H9 (cell line): ENCODE measurements around the gene HAUS6. TPM values are rescaled to one million over a fixed set of nuclear protein-coding genes. Genes with fewer than 3 reads are reported as not detected.

Experiments
- DNase-seq: peaks from one replicate; pipeline ENCODE4 v3.0.0-alpha.2; 2017
- H2AFZ ChIP-seq: one replicate; pipeline ENCODE4 v1.6.1; 2013; ENCODE audit warnings: mild to moderate bottlenecking, low read length, control low read depth, moderate library complexity
- H2AK5ac ChIP-seq: 2 replicates; pipeline ENCODE4 v1.6.1; 2013; ENCODE audit warnings: low read length, control low read depth, mixed read lengths; ENCODE audit not compliant: insufficient read length
- H2BK120ac ChIP-seq: one replicate; pipeline ENCODE4 v1.6.1; 2013; ENCODE audit warnings: low read depth, mild to moderate bottlenecking, low read length, control low read depth, inconsistent platforms; ENCODE audit not compliant: poor library complexity, severe bottlenecking
- H2BK12ac ChIP-seq: 2 replicates; pipeline ENCODE4 v1.6.1; 2013; ENCODE audit warnings: low read length, control low read depth, mixed read lengths, low read depth; ENCODE audit not compliant: insufficient read length
- H2BK15ac ChIP-seq: 2 replicates; pipeline ENCODE4 v1.6.1; 2013; ENCODE audit warnings: low read depth, low read length, control low read depth
- H2BK20ac ChIP-seq: one replicate; pipeline ENCODE4 v1.6.1; 2013; ENCODE audit warnings: low read depth, mild to moderate bottlenecking, low read length, control low read depth, inconsistent platforms; ENCODE audit not compliant: poor library complexity, severe bottlenecking
- H2BK5ac ChIP-seq: 2 replicates; pipeline ENCODE4 v1.6.1; 2013; ENCODE audit warnings: low read length, control low read depth, mixed read lengths; ENCODE audit not compliant: insufficient read length
- H3K14ac ChIP-seq: 2 replicates; pipeline ENCODE4 v1.6.1; 2013; ENCODE audit warnings: low read length, control low read depth; ENCODE audit not compliant: insufficient read depth
- H3K18ac ChIP-seq: 2 replicates; pipeline ENCODE4 v1.6.1; 2013; ENCODE audit warnings: low read depth, mild to moderate bottlenecking, mixed read lengths, low read length, control low read depth; ENCODE audit not compliant: insufficient read length
- H3K23ac ChIP-seq: 2 replicates; pipeline ENCODE4 v1.6.1; 2013; ENCODE audit warnings: low read length, control low read depth, mixed read lengths, low read depth; ENCODE audit not compliant: insufficient read length
- H3K23me2 ChIP-seq: 2 replicates; pipeline ENCODE4 v1.6.1; 2013; ENCODE audit warnings: low read depth, mild to moderate bottlenecking, mixed read lengths, low read length, control low read depth; ENCODE audit not compliant: insufficient read length, poor library complexity, severe bottlenecking
- H3K27ac ChIP-seq: 2 replicates; pipeline ENCODE4 v1.5.1; 2013; ENCODE audit warnings: low read length, control low read depth, mixed read lengths, low read depth; ENCODE audit not compliant: insufficient read length
- H3K27me3 ChIP-seq: 2 replicates; pipeline ENCODE4 v1.6.1; 2013; ENCODE audit warnings: low read length, control low read depth, inconsistent platforms; ENCODE audit not compliant: insufficient read depth
- H3K4ac ChIP-seq: 2 replicates; pipeline ENCODE4 v1.6.1; 2013; ENCODE audit warnings: low read depth, mild to moderate bottlenecking, control low read depth, inconsistent platforms, low read length, moderate library complexity
- H3K4me1 ChIP-seq: 2 replicates; pipeline ENCODE4 v1.6.1; 2013; ENCODE audit warnings: low read length, control low read depth, inconsistent platforms; ENCODE audit not compliant: insufficient read depth
- H3K4me2 ChIP-seq: 2 replicates; pipeline ENCODE4 v1.6.1; 2013; ENCODE audit warnings: low read length, control low read depth, mixed read lengths; ENCODE audit not compliant: insufficient read length, insufficient read depth
- H3K56ac ChIP-seq: 2 replicates; pipeline ENCODE4 v1.6.1; 2013; ENCODE audit warnings: low read depth, mild to moderate bottlenecking, mixed read lengths, low read length, control low read depth; ENCODE audit not compliant: insufficient read length
- H3K79me1 ChIP-seq: 2 replicates; pipeline ENCODE4 v1.6.1; 2013; ENCODE audit warnings: low read depth, mild to moderate bottlenecking, moderate library complexity, low read length, control low read depth, inconsistent platforms; ENCODE audit not compliant: insufficient read depth, poor library complexity, severe bottlenecking
- H3K79me2 ChIP-seq: 2 replicates; pipeline ENCODE4 v1.6.1; 2013; ENCODE audit warnings: low read length, control low read depth, inconsistent platforms; ENCODE audit not compliant: insufficient read depth
- H3K9ac ChIP-seq: 2 replicates; pipeline ENCODE4 v1.6.1; 2013; ENCODE audit warnings: low read length, control low read depth, mixed read lengths; ENCODE audit not compliant: insufficient read length; ENCODE audit errors: extremely low read depth
- H3K9me3 ChIP-seq: one replicate; pipeline ENCODE4 v1.6.1; 2013; ENCODE audit warnings: low read depth, low read length, inconsistent platforms; ENCODE audit not compliant: control insufficient read depth
- H3T11ph ChIP-seq: one replicate; pipeline ENCODE4 v1.6.1; 2013; ENCODE audit warnings: mild to moderate bottlenecking, low read length, control low read depth, inconsistent platforms
- H4K20me1 ChIP-seq: one replicate; pipeline ENCODE4 v1.6.1; 2013; ENCODE audit not compliant: control insufficient read depth, insufficient read length, insufficient read depth
- H4K5ac ChIP-seq: 2 replicates; pipeline ENCODE4 v1.6.1; 2013; ENCODE audit warnings: low read depth, mild to moderate bottlenecking, mixed read lengths, low read length, control low read depth; ENCODE audit not compliant: insufficient read length
- H4K8ac ChIP-seq: replicated peaks from 2 replicates; pipeline ENCODE4 v1.6.1; 2013; ENCODE audit warnings: low read length, control low read depth, mixed read lengths, low read depth; ENCODE audit not compliant: insufficient read length
- H4K91ac ChIP-seq: 2 replicates; pipeline ENCODE4 v1.6.1; 2013; ENCODE audit warnings: low read depth, mild to moderate bottlenecking, moderate library complexity, mixed read lengths, low read length, control low read depth; ENCODE audit not compliant: insufficient read length
- H3K27ac Mint-ChIP-seq, 3 experiments: 2 replicates in 2 of 3; 3 replicates in 1 of 3; pipeline ENCODE4 v1.8.0; 2020 to 2021; ENCODE audit warnings: mixed read lengths in 3 of 3, mild to moderate bottlenecking in 1 of 3, moderate library complexity in 1 of 3
- H3K27me3 Mint-ChIP-seq: 2 replicates; pipeline ENCODE4 v1.8.0; 2021; ENCODE audit warnings: low read depth, mild to moderate bottlenecking, moderate library complexity, mixed read lengths
- H3K36me3 Mint-ChIP-seq, 3 experiments: 2 replicates in 2 of 3; 3 replicates in 1 of 3; pipeline ENCODE4 v1.8.0; 2020 to 2021; ENCODE audit warnings: low read depth in 3 of 3, mixed read lengths in 3 of 3; ENCODE audit not compliant: insufficient read depth in 1 of 3
- H3K4me1 Mint-ChIP-seq, 2 experiments: 2 replicates each; pipeline ENCODE4 v1.8.0; 2020; ENCODE audit warnings: mixed read lengths in 2 of 2
- H3K4me3 Mint-ChIP-seq, 2 experiments: 2 replicates in 1 of 2; 3 replicates in 1 of 2; pipeline ENCODE4 v1.8.0; 2020 to 2021; ENCODE audit warnings: mild to moderate bottlenecking in 2 of 2, mixed read lengths in 2 of 2, moderate library complexity in 1 of 2
- H3K9me3 Mint-ChIP-seq, 2 experiments: 2 replicates in 1 of 2; 3 replicates in 1 of 2; pipeline ENCODE4 v1.8.0; 2020; ENCODE audit warnings: mild to moderate bottlenecking in 2 of 2, mixed read lengths in 2 of 2, moderate library complexity in 1 of 2
- WGBS: extraction: QIAGEN DNeasy Blood & Tissue Kit; methylation state at CpG from one replicate; pipeline ENCODE4 v1.1.7; 2013; ENCODE audit warnings: missing lambda C conversion rate, low lambda C conversion rate, mixed read lengths; ENCODE audit not compliant: insufficient read length; ENCODE audit errors: extremely low coverage; 5-methylcytosine and 5-hydroxymethylcytosine counted together
- total RNA-seq: library from RNA; stranded (reverse); gene quantifications from 2 replicates; pipeline ENCODE4 v1.2.1, GENCODE V29; 2021
- TF ChIP-seq, protein P1 (sequence below): fragments of 200-600 bp; sonication (generic); conservative IDR thresholded peaks from 3 replicates; pipeline ENCODE4 v1.8.0; 2021; ENCODE audit warnings: antibody characterized with exemption, mild to moderate bottlenecking

HAUS6 gene
- total RNA-seq, 1 experiment from 2014 or later, result 42.3 TPM

GRCh38 chr9:19130436-19130835 is 27.7 kb upstream of the HAUS6 start:
- no peak overlapping the region for H3K23ac ChIP-seq
- H2BK120ac ChIP-seq, result no peak overlapping the region
- H2AFZ ChIP-seq, result no peak overlapping the region
- Mint-ChIP-seq H3K9me3 (no peaks in the 10 kb centered on the region; a peak in 1 of 5 replicates), H3K36me3 (peaks cover 0 to 12% (median 12%) of the 10 kb centered on the region in 3 experiments; a peak in 6 of 7 replicates), H3K4me3 (peak overlapping the region; percentile 19 to 92; a peak in 3 of 5 replicates), H3K27ac (peak overlapping the region in 1 of 3 experiments; percentile 17; a peak in 1 of 7 replicates), H3K27me3 (no peaks in the 10 kb centered on the region), H3K4me1 (peaks cover 45 to 46% of the 10 kb centered on the region in 2 experiments)
- DNase-seq, result peak; percentile 47
- no peak overlapping the region for H3K14ac ChIP-seq
- no peak overlapping the region for H4K91ac ChIP-seq
- no CpG with 5 or more reads among the region's 8 CpGs for WGBS
- H2AK5ac ChIP-seq, result no peak overlapping the region
- H3K27ac ChIP-seq, result no peak overlapping the region
- no peak overlapping the region for H3K56ac ChIP-seq
- H4K5ac ChIP-seq, result no peak overlapping the region
- no peaks in the 10 kb centered on the region for H3K79me2 ChIP-seq
- no peak overlapping the region for H3T11ph ChIP-seq
- TF ChIP-seq, protein P1, sequence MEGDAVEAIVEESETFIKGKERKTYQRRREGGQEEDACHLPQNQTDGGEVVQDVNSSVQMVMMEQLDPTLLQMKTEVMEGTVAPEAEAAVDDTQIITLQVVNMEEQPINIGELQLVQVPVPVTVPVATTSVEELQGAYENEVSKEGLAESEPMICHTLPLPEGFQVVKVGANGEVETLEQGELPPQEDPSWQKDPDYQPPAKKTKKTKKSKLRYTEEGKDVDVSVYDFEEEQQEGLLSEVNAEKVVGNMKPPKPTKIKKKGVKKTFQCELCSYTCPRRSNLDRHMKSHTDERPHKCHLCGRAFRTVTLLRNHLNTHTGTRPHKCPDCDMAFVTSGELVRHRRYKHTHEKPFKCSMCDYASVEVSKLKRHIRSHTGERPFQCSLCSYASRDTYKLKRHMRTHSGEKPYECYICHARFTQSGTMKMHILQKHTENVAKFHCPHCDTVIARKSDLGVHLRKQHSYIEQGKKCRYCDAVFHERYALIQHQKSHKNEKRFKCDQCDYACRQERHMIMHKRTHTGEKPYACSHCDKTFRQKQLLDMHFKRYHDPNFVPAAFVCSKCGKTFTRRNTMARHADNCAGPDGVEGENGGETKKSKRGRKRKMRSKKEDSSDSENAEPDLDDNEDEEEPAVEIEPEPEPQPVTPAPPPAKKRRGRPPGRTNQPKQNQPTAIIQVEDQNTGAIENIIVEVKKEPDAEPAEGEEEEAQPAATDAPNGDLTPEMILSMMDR, result no peak
- no peak overlapping the region for H3K4ac ChIP-seq
- H3K18ac ChIP-seq, result no peak overlapping the region
- H3K4me1 ChIP-seq, result no peaks in the 10 kb centered on the region; the same call in 1 of the 2 replicates
- H3K23me2 ChIP-seq, result peaks cover 19% of the 10 kb centered on the region
- no peak overlapping the region for H2BK20ac ChIP-seq
- H2BK5ac ChIP-seq, result no peak overlapping the region
- no peak overlapping the region for H2BK12ac ChIP-seq
- H3K27me3 ChIP-seq, result no peaks in the 10 kb centered on the region
- no peak overlapping the region for H2BK15ac ChIP-seq
- H3K9me3 ChIP-seq, result no peaks in the 10 kb centered on the region
- H4K20me1 ChIP-seq, result no peaks in the 10 kb centered on the region
- H4K8ac ChIP-seq, result no peak overlapping the region
- no peaks in the 10 kb centered on the region for H3K79me1 ChIP-seq
- peak overlapping the region; percentile 45 for H3K4me2 ChIP-seq
- H3K9ac ChIP-seq, result no peak overlapping the region
